ENCODE results near the gene GNA12. TPM values are rescaled to one million over a fixed set of nuclear protein-coding genes. Genes with fewer than 3 reads are reported as not detected.
"Not testable (repeated sequence)": the region's sequence is repeated elsewhere in the genome, so short reads cannot be mapped to it uniquely, and the experiment has no call there.

The GNA12 gene
- polyA plus RNA-seq, 12 donors, result 22.8 to 44.9 (median 29.2) TPM; not detected in 1

DNA sequence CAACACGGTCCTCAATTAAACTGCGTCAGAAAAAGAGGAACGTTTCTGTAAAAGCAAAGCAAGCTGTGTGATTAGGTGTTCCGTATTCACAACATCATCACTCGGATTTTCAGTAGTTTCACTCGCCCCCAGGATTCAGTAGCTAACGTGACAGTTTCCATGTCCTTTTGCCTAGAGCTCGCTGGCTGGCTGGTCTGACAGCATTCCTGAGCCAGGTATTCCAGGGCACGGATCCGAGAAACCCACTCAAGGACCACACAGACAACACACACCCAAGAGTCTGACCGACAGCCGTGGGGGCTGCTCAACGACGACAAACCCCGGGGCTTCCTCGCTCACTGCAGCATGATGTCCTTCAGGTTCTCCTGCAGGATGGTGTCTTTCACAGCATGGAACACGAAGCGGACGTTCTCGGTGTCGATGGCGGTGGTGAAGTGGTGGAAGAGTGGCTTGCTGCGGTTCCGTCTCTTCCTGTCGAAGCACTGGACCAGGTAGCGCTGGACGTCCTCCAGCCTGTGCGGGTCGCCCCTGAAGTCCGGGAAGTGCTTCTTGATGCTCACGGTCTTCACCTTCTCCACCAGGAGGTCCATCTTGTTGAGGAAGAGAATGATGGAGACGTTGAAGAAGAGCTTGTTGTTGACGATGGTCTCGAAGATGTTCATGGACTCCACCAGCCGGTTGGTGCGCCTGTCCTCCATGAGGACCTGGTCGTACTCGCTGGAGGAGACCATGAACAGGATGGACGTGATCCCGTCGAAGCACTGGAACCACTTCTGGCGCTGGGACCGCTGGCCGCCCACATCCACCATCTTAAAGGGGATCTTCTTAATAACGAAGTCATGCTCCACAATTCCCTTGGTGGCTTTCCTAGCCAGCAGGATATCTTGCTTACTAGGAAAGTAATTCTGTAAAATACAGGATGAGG, 113.0 kb downstream of the GNA12 start:
- DNase-seq, result no peak

DNA sequence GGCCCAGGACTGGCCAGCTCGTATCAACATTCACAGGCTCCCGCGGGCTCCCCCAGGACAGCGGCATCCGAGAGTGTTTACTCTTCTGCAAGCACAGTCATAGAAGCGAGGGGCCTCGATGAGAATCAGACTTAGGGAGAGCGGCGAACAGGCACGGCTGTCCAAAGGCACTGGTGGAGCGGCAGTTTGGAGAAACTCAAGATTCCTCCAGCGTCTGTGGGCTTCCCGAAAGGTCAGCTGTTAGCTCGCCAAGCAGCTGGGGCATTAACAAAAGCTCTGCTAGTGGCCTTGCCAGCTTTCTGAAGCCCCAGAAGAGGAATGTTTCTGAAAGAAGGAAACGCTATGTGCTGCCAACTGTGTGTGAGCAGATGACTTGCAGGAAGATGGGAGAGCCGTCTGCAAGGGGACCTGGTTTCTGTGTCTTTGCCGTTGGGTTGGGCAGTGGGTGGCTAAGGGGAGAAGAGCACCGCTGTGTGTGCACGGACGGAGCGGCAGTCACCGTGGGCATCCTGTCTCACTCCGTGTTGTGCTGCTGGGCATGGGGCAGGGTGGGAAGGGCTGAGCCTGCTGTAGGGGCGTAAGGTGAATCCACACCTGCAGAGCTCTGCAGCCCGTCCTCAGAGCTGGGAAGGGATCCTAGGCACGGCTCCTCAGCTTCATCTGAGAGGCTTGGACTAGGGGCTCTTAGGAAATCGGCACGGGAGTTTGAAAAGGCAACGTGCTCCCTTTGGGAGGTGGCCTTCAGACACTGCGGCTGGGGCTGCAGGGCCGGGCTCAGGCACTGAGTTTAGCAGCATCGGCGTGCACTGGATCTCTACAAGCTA, 114.0 kb downstream of the GNA12 start:
- DNase-seq, result peak; percentile 56

DNA sequence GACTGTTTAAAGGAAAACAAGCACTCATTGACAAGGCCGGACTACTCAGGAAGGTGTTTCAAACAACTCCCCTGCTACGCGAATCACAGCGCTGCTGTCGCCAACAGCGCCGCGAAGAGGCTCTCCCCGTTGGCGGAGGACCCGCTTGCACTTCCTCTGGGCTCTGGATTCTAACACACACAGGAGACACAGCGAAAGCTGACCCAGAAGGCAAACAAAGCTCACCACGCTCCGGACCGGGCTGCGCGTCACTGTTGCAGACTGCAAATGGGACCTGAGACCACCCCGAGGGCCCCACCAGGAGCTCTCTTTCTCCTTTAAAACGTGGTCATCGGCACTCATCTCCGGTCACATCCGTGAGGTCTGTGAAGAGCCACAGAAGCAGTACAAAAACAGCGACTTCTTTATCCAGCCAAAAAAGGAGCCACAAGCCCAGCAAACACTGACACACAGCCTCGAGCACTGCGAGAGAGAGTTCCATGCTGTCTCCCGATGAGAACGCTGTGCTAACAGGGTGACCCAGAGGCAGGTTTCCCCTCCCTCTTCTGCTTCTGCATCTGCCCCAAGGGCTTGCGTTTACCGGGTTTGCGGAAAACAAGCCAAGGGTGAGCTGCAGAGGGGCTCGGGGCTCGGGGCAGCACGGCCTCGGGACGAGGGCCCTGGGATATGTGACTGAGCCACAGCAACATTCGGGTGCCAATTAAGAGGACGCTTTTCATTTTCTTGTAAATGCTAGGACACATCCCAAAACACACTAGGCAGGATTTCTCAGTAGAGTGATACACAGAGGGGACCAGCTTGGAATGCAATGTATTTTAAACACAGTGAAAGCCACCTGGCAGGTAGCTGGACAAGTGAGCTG, 114.8 kb downstream of the GNA12 start:
- DNase-seq, result no peak

DNA sequence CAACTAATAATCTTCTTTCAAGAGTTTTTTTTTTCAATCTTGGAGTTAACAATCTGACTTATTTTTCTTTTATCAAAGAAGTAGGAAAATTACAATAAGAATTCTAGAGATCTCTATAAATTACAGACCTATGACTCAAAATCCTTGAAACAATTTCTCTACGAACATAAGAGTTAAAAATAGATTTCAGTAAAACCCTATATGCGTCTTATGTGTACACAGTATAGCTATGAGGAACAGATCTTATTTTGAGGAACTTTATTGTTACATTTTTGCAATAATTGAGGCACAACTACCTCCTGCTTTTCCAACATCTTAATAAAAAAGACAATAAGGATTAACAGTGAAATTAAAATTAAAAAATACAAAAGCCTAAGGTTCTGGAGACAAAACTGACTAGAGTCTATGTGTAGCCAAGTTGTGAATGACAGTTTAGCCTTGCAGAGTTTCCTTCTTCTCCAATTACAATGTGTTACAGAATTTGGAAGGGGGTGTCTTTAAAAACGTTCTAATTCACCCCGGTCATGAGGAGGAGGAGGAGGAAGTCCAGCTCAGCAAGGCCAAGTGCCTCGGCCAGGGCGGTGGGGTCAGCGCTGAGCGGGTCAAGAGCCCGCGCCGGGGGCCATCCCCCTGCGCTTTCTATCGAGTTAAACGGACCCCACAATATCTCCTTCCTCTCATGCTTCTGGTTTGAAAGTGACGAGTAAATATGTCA, 115.6 kb downstream of the GNA12 start:
- DNase-seq, result no peak

DNA sequence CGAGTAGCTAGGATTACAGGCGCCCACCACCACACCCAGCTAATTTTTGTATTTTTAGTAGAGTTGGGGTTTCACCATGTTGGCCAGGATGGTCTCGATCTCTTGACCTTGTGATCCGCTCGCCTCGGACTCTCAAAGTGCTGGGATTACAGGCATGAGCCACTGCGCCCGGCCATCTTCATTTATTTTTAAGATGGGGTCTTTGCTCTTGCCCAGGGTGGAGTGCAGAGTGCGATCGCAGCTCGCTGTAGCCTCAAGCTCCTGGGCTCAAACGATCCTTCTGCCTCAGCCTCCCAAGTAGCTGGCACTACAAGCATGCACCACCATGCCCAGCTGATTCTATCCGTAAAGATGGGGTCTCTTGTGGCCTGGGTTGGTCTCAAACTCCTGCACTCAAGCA, 116.9 kb downstream of the GNA12 start:
- DNase-seq, result not testable (repeated sequence)

DNA sequence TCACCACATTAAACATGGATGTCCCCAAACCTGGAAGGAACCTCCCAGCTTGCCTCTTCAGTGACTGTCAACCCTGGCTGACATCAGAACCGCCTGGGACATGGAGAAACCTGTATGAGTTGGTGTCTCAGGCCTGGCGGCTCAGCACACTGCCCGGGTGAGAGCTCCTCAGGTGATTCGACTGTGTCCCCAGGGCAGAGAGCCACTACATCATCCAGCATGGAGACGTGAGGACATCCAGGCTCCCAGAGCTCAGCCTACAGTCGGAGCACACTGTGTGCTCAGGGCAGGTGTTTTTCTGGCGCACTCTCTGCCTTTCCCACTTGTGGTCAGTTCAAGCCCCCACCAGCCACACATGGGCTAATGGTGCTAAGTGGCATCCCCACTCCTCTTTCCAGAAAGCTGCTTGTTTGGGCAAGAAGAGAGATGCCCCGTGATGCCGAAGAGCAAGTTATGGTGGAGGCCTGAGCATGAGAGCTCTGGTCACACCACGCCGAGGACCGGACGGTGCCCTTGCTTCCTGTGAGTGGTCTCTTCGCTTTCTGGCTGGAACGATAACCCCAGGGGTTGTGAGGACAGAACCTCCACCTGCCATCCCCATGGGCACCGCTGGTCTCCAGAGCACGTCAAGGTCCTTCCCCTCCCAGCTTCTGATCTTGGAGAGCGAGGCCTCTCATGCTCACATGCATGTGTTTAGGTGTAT, 117.6 kb downstream of the GNA12 start:
- no peak for DNase-seq

DNA sequence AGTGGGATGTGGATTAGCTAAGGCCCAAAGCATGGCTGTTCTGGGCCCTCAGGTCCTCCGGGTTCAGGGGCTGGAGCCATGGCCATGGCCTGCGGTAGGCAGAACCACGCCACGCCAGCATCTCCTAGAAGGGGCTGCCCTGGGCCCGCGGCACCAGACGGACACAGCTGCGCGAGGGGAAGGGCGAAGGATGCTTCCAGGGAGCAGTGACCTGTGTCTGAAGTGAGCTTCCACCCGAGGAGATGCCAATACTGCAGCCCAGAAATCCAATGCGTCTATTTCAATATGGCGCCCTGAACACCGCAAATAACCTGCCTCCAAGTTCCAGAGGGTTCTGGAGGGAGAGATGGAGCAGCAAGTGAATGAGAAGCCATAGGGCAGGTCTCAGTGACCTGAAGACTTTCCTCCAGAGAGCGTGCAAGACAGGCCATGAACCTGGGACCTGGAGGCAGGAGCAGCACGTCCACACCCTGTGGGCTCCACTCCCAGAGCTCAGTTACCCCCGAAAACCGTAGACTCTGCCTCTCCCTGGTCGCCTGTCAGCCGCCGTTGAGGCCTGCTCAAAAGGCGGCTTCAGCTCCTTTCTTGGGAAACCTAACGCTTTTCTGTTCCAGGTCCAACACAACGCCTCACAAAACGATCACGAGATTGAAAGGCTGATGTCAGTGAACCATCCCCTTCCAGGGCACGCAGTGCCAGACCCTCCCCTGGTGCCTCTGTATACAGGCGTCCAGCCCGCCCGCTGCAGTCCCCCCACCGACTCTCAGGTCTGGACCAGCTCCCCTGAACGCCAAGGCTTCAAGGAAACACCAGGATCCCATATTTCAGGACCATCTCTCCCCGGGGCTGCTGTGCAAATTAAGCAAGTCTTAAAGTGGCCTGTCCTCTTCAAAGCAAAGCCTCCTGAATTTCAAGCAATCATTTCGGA, 118.7 kb downstream of the GNA12 start:
- no peak for DNase-seq

DNA sequence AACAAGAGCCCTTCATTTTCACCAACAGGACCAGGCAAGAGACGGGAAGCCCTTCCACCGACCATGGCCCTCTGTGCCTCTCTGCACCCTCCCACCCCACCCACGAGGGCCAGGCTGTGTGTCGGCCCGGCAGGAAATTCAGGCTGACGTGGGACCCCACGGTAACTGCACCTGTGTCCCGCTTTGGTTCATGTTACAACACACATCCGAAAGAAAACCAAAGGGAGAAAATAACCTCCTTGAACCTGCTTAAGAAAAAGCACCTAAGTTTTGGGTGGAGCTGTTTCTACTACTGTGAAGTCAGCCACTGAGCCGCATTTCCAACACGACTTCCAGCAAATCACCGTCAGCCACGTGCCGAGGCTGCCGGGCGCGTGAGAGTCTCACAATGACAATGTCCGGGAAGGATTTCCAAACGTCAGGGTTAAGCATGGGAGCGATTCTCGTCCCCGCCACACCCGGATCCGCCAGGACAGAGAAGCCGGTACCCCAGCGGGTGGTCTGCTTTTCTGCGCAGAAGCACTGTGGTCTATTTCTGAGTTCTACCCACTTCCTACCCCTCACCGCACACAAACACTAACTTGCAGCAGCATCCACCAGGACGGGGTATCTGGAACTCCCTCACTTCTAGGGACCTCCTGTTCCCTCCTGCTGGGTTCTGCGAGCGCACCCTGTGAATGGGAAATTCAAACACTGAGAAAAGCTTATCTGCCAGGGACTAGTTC, 119.5 kb downstream of the GNA12 start:
- DNase-seq, result no peak

DNA sequence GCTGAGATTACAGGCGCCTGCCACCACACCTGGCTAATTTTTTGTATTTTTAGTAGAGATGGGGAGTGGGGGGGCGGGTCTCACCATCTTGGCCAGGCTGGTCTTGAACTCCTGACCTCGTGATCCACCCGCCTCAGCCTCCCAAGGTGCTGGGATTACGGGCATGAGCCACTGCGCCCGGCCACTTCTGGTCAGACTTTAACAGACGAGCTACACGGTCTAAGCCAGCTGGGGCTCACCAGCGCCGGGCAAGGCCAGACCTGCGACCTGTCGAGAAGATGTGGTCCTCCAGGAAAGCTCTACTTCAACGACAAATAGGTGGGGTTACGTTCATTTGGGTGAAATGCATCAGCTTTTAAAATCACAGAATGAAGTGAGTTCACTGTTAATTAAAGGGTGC, 120.1 kb downstream of the GNA12 start:
- not testable (repeated sequence) for DNase-seq

DNA sequence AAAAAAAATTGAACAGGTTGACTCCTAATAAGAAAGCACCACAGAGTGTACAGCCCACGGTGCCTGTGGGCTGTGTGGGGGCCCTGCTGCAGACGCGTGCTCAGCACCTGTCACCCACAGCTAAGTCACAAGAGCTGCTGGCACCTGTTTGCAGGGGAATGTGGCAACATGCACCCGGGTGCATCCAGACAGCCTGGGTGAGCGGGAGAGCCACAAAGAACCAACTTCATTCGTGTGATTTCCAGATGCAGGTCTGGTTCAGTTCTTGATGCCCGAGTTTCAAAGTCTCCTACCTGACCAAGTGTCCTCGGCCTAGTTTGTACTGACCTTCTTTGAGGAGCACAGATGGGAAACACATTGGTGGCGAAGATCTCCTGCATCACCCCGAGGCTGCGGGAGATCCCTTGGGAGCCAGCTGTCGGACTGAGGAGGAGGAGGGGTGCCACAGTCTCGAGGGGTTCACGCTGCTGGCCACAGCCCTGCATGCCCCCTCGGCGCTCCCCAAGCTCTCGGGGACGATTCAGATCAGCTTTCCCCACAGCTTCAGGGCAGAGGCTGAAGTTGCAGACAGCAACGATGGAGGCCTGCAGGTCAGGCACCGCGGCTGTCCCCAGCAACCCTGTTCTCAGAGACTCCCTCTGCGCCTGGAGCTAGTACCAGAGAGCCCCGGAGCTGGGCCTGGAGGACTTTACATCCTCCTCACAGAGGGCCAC, 120.8 kb downstream of the GNA12 start:
- no peak for DNase-seq

DNA sequence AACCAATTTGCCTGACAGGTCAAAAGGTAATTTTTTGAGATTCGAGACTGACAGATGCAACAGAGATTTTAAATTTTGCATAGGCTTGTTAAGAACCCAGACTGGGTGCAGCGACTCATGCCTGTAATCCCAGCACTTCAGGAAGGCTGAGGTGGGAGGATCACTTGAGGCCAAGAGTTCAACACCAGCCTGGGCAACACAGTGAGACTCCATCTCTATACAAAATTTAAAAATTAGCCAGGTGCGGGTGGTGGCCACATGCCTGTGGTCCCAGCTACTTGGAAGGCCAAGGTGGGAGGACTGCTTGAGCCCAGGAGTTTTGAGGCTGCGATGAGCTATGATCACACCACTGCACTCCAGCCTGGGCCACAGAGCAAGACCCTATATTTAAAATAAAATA, 121.5 kb downstream of the GNA12 start:
- DNase-seq, result no peak

DNA sequence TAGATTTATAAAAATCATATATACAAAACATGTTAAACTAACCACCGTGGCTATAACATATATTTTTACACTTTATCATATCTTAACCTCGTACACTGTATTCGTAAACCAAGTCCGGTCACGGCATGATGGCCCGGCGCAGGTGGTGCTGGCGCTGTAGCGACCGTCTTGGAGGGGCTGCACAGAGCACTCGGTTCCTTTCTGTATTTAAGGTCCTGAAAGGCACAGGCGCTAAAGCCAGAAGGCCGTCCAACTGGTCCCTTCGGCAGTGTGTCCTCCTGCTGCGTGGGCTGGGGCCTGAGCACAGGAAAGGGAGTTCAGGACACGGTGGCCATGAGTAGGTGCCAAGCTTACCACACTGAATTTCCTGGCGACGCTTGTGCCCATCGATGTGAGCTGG, 122.3 kb downstream of the GNA12 start:
- no peak for DNase-seq

DNA sequence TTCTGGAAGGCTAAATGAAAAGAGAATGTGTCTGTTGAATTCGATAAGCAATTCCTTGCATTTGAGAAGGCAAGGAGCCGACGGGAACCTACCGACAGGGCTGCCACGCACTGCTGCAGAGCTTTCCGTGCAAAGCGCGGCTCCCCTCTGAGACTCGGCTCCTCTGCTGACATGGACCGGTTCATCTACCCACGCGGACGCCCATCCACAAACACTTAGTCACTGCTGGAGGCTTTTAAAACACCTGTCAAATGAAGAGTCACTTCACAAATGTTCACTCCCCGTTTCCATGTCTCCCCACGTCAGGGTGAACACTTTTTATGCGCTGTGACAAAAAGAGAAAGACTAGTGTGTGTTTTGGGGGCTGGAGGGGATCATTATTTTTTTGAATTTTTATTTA, 124.1 kb downstream of the GNA12 start:
- DNase-seq, result no peak

DNA sequence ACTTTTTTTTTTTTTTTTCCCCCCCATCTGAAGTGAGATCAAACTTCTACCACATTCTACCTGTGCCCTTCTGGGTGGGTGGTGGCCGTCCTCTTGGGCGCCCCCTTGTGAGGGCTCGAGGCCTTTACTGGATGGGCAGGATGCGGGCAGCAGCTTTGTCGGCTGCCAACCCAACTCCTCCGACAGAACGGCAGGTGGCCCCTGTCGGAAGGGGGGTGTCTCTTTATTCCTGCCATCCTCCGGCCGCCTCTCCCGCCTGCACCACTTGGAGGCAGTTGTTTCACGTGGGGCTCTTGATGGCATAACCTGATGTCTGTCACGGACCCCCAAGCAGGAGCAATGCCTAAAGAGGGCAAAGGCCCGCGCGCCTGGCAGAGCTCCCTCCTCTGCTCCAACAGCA, 125.1 kb downstream of the GNA12 start:
- no peak for DNase-seq

DNA sequence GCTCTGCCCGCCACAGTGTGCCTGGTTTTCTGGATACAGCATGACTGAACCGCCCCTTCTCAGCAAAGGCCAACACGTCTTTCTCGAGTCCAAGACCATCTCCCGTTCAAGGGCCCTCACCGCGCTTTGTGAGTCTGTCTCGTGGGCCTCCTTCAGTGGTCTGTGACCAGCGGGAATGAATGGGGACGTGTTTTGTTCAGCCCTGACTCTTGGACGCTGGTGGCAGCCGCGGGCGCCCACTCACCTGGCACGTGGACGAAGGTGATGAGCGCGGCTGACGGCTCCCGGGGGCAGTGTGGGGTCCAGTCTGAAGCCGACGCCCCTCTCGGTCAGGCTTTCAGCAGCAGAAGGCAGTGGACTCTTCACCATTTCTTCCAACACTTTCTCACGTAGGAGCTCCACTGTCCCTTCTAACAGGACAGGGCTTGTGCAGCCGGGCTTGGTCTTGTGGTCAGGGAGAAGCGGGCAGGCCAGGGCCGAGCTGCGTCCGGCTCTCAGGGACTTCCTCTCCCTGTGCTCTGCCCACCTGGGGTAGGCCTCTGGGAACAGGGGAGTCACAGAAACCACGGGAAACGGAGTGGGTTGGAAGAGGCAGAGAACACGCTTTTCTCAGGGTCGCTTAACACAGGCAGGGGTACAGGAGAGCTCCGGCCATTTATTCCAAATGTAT, 125.7 kb downstream of the GNA12 start:
- DNase-seq, result no peak

DNA sequence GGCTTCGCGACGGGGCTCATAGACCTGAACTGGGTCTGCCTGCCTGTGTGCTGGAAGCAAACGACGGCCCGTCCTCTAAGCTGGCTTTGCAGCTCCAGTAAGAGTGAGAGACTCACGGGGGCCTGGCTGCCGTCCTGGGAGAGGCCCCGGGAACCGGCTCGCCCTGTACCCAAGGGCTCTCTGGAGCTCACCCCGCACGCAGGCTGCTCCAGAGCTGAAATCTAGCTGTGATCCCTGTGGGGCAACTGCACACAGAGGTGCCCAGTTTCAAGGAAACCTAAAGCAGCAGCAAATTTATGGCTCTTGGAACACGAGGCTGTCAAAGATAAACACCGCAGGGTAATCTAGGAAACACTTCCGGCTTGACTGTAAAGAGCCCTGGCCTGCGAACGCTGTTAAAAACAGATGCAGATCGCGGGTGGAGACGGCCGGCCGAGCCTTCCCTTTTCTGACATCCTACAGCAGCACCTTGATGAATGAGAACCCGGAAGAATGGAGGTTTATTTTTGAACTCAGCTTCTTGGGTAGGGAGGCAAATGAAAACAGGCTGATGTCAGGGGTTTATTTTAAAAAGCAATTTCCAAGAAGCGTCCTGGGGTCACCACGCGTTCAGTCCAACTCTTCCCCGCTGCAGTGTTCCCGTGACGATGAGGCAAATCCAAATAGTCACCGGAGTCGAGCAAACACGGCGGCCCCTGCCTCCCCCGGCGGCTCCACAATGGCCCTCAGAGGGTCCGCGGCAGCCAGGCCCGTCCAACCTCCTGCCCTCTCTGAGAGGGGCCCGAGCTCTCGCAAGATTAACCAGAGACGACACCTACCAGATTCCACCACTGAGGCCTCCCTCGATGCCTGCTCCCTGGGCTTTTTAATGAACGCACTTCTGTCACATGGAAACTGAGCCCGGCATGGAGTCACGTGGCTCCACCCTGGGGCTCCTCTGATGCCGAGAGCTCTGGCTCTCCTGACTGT, 126.5 kb downstream of the GNA12 start:
- peak; percentile 49 for DNase-seq

All from muscle of arm (tissue), 12 donors.